GM13976 (cell line): ENCODE data around the gene OR6C6.
"Not testable (repeated sequence)": the region's sequence is repeated elsewhere in the genome, so short reads cannot be mapped to it uniquely, and the experiment has no call there.

Experiments used
- DNase-seq: peaks from one replicate; pipeline ENCODE4 v3.0.0; 2012; ENCODE audit warnings: low spot score
- in situ Hi-C: fragments of 300-500 bp; cut with MboI; formaldehyde crosslinking; loops from one replicate; pipeline ENCODE4 v1.12.0; 2022; ENCODE audit warnings: low sequenced_read_pairs, mixed read lengths, inconsistent platforms; ENCODE audit not compliant: unreplicated experiment
- TF ChIP-seq, protein P1 (sequence below): IDR thresholded peaks from 2 replicates; pipeline ENCODE4 v1.5.1; 2012; ENCODE audit warnings: borderline replicate concordance, mild to moderate bottlenecking; ENCODE audit not compliant: insufficient read depth; ENCODE audit errors: extremely low read depth, missing control alignments, control extremely low read depth

OR6C6 gene

DNA sequence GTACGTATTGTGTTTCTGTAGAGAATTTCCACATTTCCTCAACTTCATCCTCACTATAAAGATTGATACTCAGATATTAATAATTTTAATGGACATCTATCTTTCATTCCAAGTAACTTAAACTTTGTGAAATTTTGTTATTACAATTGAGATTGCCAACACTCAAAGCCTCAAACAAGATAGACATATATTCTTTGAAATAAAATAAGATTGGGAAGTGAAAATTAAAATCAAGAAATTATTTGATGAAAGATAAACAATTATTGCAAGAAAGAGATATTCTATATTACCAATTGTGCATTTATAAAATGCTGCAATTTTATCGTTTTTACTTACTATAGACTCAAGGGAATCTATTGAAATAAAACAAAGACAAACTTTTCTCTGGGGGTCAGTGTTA, at the start of gene OR6C6:
Gene OR6C6, minus strand, starts transcription at position 101 of the 400 bp plus-strand sequence. CDS start 1,337 bp downstream, outside the sequence.
- in situ Hi-C loops = no loop called here
- DNase-seq = no peak
- TF ChIP-seq, protein P1, sequence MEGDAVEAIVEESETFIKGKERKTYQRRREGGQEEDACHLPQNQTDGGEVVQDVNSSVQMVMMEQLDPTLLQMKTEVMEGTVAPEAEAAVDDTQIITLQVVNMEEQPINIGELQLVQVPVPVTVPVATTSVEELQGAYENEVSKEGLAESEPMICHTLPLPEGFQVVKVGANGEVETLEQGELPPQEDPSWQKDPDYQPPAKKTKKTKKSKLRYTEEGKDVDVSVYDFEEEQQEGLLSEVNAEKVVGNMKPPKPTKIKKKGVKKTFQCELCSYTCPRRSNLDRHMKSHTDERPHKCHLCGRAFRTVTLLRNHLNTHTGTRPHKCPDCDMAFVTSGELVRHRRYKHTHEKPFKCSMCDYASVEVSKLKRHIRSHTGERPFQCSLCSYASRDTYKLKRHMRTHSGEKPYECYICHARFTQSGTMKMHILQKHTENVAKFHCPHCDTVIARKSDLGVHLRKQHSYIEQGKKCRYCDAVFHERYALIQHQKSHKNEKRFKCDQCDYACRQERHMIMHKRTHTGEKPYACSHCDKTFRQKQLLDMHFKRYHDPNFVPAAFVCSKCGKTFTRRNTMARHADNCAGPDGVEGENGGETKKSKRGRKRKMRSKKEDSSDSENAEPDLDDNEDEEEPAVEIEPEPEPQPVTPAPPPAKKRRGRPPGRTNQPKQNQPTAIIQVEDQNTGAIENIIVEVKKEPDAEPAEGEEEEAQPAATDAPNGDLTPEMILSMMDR = no peak

- no peak for DNase-seq
- in situ Hi-C loops = no loop called here
- TF ChIP-seq, protein P1 = no peak
These were observed 39.6 kb upstream of the OR6C6 start for GRCh38 chr12:55336002-55336401.

- TF ChIP-seq, protein P1 = no peak
- no peak for DNase-seq
- in situ Hi-C loops = no loop called here
These were observed 34.1 kb upstream of the OR6C6 start, which contains the start of gene OR6C3 for GRCh38 chr12:55330446-55330845. Gene OR6C3, plus strand, starts transcription at chr12:55330746. Its CDS starts 955 bp downstream, at chr12:55331701.

DNA sequence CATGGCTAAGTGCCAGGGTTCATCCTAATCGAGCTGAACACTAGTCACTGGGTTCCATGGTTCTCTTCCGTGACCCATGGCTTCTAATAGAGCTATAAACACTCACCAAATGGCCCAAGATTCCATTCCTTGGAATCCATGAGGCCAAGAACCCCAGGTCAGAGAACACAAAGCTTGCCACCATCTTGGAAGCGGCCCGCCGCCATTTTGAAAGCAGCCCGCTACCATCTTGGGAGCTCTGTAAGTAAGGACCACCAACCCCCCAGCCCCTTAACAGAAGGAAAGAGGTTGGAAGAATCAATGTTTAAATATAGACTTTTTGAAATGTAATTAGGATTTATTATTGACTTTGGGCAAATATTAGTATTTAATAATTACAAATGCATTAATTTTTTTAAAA, 29.4 kb upstream of the OR6C6 start:
- in situ Hi-C loops, DNase-seq: not testable (repeated sequence)

GRCh38 chr12:55320201-55320600, 23.8 kb upstream of the OR6C6 start:
- in situ Hi-C loops = no loop called here
- TF ChIP-seq, protein P1 = no peak
- no peak for DNase-seq

GRCh38 chr12:55314043-55314442, 17.7 kb upstream of the OR6C6 start, which contains the start of gene OR6C1:
Gene OR6C1, plus strand, starts transcription at chr12:55314343. Its CDS starts 6,257 bp downstream, at chr12:55320600.
- in situ Hi-C loops = no loop called here
- DNase-seq = no peak
- TF ChIP-seq, protein P1 = no peak

- DNase-seq = no peak
- in situ Hi-C loops = no loop called here
- TF ChIP-seq, protein P1 = no peak
These were observed 6.4 kb downstream of the OR6C6 start for GRCh38 chr12:55289999-55290398.
